HEK293T (cell line): Measurements from ENCODE around the gene DLG2.

ENCODE experiments used
- ARNT ChIP-seq: fragments of 450-650 bp; IDR thresholded peaks from 2 replicates; pipeline ENCODE4 v1.6.1; 2017; ENCODE audit warnings: mild to moderate bottlenecking
- BHLHE40 ChIP-seq: fragments of 450-650 bp; IDR thresholded peaks from 2 replicates; pipeline ENCODE4 v1.6.1; 2016; ENCODE audit warnings: mild to moderate bottlenecking, moderate library complexity, borderline replicate concordance
- CTBP1 ChIP-seq: fragments of 450-650 bp; IDR thresholded peaks from 2 replicates; pipeline ENCODE4 v1.6.1; 2016; ENCODE audit warnings: borderline replicate concordance
- ELF4 ChIP-seq: fragments of 450-650 bp; IDR thresholded peaks from 2 replicates; pipeline ENCODE4 v1.6.1; 2017; ENCODE audit warnings: antibody characterized with exemption
- FOXK2 ChIP-seq: fragments of 450-650 bp; IDR thresholded peaks from 2 replicates; pipeline ENCODE4 v1.6.1; 2016; ENCODE audit warnings: mild to moderate bottlenecking
- FOXM1 ChIP-seq: fragments of 450-650 bp; IDR thresholded peaks from 2 replicates; pipeline ENCODE4 v1.6.1; 2017; ENCODE audit warnings: mild to moderate bottlenecking, borderline replicate concordance
- L3MBTL2 ChIP-seq: fragments of 450-650 bp; conservative IDR thresholded peaks from 2 replicates; pipeline ENCODE4 v1.6.1; 2016; ENCODE audit warnings: mild to moderate bottlenecking
- LEF1 ChIP-seq: fragments of 450-650 bp; IDR thresholded peaks from 2 replicates; pipeline ENCODE4 v1.6.1; 2017; ENCODE audit warnings: mild to moderate bottlenecking, borderline replicate concordance
- PKNOX1 ChIP-seq: fragments of 450-650 bp; IDR thresholded peaks from 2 replicates; pipeline ENCODE4 v1.6.1; 2016
- SUZ12 ChIP-seq: fragments of 450-650 bp; IDR thresholded peaks from 2 replicates; pipeline ENCODE4 v1.6.1; 2016; ENCODE audit warnings: mild to moderate bottlenecking
- TARDBP ChIP-seq: fragments of 450-650 bp; IDR thresholded peaks from 2 replicates; pipeline ENCODE4 v1.6.1; 2016

- no peak for TF ChIP-seq SUZ12
- no peak for TF ChIP-seq CTBP1
- TF ChIP-seq TARDBP = no peak
- no peak for TF ChIP-seq ARNT
- TF ChIP-seq ELF4 = no peak
- TF ChIP-seq FOXK2 = no peak
- TF ChIP-seq BHLHE40 = no peak
- no peak for TF ChIP-seq FOXM1
- no peak for TF ChIP-seq L3MBTL2
- no peak for TF ChIP-seq LEF1
- no peak for TF ChIP-seq PKNOX1
Measured at GRCh38 chr11:84012171-84012826, 1614.8 kb downstream of the DLG2 start.
